Measurements from ENCODE around the gene ALK.

Gene ALK

DNA sequence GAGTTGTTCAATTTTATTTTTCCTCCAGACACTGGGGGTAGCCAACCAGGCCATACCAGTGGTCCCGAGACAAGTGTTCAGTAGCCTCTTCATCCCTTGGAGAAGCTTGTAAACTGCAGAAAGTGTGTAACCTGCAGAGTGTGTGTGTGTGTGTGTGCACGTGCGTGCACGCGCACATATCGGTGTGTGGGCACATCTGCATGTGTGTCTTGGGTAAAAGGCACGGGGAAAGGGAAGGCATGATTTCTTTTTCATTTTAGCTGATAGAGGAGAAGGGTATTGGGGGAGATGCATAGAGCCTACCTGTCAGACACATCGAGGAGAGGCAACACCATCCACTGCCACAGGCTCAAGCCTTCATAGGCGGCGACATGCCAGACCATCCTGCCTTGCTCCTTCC is 624.8 kb downstream of the ALK start:
- DNase-seq = no peak

DNA sequence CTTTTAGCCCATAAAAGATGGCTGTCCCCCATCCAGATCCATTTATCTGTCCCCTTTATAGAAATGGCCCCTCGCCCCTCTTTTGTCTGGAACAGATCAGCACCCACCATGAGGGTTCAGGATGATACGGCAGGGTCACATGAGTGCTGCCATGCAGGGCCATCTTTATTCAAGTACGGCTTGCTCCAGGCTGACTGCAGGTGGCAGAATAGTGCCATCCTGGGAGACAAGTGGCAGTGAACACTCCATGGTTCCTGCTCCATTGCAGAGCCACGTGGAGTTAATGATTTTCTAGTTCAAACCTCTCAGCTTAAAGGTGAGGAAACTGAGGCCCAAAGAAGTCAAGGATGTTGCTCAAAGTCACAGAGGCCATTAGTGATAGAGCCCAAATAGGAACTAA is 625.5 kb downstream of the ALK start:
- no peak for DNase-seq

DNA sequence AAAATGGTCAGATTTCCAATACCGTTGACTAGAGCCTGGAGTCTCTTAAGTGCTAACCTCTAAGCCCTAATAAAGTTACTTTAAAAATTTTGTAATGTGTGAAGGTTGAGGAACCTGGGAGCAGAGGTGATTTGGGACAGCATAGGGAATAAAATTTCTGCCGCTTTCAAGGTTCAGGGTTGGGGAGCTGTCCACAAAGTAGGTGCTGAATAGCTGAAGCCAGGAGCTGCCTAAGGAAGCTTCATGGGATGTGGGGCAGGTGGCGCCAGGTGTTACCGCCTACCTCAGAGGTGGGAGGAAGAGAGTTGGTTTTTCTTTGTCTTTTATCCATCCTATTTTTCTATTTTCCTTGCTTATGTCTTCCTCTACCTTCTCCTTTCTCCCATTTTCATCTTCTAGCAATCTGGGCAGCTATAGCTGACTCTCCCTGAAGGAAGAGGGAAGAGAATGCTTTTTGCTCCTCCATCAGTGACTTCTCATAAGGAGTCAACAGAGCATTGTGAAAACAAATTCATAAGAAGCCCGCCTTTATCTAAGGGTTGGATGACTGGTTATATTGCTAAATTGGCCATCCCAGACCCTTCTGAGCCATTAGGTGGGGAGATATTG is 627.5 kb downstream of the ALK start:
- DNase-seq = no peak

DNA sequence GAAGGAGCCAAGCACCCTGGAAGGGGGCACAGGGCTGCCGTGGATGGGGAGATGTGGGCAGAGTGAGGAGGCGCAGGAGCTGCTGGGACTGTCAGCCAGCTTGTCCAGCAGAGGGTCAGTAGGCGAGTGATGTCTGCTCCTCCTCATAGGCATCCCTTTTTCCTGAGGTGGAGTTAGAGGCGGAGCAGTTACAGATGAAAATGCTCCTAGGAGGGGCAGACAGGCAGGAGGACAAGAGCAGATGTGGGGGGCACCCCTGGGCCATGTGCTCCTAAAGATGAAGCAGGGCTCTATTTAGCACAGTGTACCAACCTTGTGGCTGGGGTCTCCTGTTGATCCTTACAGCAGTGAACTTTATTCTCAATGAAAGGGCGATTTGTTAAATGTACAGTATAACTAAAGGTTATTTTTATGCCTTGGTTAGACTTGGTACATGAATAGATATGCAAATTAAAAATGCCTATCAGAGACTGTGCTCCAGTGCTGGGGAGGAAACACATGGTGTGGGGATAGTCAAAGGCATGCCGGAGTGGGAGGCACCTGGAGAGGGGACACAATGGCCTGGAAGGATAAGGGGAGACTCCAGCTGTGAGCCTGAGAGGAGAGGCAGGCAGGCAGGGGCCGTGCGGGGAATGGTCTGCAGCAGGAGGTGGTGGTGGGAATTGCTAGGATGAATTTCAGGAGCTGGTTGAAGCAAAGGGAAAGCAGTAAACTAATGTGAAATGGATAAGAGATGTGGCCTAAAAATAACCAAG is 630.9 kb downstream of the ALK start:
- DNase-seq = peak; percentile 27

DNA sequence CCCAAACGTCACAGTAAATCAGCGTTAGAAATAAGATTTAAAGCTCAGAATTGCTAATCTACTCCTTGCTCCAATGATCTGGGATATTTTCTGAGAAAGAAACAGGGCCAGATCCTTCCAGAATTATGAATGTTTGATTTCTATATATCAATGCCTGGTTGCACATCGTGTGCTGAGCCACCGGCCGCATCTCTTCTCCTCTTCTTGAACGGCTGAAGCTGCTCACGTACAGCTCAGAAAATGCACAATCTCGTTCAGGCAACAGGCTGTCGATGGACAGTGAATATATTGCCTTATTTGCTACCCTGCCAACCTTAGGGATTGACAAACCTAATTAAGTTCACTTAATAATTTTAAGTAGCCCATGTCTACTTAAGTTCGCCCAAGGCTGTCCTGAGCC is 636.7 kb downstream of the ALK start:
- DNase-seq = no peak

DNA sequence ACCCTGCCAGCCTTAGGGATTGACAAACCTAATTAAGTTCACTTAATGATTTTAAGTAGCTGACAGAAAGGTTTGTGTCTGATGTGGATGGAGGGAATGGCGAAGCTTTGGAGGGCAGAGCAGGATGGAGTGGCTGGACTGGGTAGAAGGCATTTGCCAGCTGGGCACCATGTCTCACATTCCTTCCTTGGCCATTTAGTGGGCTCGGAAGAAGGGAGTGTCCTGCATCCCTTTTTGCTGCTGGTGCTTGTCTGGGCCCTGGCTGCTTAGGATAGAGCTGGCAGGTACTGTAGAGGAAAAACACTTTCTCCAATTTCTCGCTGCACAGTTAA is 639.5 kb downstream of the ALK start:
- no peak for DNase-seq

DNA sequence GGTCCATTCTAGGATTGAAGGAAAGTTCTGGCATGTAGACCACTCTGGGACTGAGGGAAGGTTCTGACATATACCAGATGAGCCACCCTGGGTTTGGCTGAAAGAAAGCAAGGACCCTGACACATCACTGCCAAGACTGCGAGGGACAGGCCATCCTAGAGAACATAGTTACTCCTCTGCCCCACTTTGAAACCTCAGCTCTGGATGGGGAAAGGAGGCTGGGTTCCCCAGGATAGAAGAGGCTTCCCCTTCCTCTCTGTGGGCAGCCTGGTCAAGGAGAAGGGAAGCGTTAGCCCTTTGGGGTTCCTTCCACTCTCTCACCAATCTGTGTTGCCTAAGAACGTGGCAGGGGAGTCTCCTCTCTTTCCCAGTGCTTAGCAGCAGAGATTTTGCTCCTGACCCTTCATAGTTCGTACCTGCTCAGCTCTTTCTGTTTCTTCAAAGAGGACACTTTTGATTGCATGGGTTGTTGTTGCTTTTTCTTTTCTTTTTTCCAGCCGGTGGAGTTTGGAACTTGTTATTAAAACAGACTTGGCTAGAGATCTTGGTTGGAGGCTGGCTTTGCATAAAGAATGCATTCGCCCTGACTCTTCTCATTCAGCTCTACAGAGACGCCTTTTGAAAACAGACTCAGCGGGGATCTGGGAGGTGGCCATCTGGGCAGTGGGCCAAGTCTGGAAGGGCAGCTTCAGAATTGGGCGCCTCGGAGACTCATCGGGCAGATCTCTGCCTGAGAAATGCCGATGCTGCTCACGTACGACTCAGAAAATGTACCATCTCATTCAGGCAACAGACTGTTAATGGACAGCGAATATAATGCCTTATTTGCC is 640.1 kb downstream of the ALK start:
- peak; percentile 76 for DNase-seq

DNA sequence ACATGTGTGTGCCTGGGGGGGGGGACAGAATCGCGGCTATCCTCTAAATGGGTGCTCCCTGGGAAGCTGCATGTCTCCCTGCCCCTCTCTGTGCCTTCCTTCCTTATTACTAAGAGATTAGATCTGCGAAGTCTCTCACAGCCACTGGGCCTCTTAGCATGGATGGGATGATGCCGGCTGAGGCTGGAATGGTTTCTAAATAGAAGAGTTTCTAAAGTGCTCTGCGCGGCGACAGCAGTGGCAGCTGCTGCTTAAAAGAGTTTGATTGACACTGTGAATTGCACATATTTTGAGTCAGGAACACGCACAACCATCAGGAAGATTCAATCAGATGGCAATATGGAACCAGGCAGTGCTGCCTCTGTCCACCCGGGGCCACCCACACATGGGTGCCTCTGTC is 642.4 kb downstream of the ALK start:
- no peak for DNase-seq

DNA sequence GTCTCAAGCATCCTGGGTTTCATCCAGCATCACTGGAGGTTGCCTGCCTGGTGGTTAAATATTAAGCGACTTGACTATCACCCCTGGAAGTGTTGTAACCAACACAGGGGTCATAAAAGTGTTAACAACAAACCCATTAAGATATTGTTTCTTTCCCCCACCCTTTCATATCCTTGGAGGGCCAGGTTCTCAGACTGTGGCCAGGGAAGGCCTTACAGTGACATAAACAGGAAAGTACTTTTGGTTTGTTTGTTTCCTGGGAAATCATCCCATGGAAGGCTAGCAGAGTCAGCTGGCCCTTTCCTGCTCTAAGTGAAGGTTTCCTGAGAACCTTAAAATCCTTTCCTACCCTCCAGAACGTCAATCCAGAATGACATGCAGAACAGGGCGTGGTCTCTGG is 645.2 kb downstream of the ALK start:
- DNase-seq = no peak

DNA sequence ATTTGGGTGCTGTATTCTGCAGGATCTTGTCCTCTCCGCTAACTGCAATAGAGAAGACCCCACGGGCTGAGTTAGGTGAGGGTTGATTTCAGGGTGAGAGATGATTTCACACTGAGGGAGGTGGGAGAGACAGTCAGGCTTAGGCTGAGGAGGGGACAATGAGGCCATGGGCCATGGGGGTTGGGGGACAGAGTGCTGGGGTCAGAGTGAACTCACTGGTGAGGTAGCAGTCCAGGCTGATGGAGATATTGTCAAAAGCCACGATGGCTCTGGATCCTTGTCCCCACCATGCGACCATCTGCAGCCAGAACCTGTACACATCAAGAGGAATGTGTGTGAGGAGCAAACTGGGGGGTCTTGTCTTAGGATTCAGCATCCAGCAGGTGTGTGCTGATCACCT is 646.2 kb downstream of the ALK start:
- DNase-seq = no peak

DNA sequence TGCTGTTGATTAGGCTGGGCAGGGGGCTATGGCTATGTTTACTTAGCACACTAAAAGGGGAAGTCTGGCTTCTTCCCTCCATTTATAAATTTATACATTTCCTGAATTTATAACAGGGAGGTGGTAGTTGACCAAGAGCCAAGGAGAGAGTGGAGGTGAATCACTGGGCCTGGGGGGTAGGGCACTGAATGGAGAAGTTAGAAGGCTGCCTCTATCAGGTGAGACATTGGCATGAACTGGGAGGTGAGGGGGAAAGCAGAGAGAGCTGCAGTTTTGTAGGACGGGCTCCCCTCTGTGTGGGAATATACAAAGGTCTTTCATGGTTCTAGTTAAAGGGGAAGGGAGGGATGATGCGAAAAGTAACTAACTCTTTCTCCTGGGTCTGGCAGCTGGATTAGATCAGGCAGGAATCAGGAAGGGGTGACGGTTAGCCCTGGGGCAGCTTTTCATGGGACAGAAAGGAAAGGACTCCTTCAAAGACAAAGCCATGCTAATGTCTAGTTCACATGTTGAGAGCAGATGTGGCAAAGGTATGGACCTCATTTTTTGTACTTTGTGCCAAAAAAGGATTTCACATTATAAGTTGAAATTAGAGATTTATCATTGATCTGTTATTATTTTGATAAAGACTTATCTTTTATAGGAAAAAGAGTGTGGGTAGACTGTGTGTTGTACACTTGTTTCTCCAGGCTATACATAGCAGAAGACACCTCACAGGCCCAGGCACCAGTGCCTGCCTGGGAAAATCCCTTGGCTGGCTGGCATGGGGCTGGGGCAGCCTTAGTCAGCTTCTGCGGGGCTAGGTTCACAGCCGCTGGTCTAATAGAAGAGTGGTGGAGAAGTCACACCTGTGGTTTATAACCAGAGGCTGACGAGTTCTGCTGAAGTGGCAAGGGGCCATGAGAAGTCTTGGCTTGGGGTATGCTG is 647.4 kb downstream of the ALK start:
- DNase-seq = no peak

DNA sequence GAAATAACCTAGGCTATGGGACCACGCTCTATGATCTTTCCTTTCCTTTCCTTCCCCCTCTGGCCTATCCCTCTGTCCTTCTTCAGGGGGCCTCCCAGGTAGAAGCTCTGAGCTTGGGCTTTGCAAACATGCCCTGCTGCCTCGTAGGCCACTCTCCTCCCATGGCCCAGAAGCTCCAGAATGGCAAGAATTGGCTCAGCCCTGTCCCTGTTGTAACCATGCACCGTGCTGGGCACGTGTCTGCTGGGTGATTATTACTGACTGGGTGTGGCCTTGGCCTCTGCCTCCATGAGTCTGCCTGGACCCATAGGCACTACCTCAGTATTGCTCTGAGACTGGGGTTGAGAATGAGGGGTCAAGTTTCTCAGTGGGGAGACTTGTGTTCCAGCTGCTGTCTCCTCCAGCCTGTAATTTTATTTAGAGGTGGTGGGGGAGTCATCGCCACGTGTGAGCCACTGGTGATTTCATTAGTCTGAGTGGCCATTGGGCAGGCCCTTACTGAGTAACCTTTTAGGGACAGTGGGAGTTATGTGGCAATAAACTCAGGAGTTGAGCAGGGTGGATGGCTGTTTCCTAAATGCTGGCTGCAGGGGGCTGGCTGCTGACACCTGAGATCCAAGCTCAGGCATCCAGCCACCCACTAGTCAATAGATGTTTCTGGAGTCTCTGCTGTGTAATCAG is 648.2 kb downstream of the ALK start:
- DNase-seq = no peak

DNA sequence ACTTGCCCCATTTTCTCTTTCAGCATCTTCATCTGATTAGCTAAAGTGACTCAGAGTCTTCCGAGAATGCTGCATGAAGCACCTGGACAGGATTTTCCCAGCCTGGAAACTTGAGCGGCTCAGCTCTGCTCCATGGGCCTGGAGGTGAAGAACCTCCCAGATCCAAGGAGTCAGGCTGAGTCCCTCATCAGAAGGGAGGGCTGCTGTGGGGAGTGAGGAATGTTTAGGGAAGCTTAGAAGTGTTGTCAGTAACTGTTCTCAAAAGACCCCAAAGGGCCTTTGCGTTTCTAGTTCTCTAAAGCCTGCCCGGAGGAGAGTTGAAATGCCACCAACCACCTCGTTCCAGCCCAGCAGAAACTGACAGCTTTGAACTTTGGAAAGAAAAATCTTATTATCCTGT is 649.1 kb downstream of the ALK start:
- DNase-seq = no peak

DNA sequence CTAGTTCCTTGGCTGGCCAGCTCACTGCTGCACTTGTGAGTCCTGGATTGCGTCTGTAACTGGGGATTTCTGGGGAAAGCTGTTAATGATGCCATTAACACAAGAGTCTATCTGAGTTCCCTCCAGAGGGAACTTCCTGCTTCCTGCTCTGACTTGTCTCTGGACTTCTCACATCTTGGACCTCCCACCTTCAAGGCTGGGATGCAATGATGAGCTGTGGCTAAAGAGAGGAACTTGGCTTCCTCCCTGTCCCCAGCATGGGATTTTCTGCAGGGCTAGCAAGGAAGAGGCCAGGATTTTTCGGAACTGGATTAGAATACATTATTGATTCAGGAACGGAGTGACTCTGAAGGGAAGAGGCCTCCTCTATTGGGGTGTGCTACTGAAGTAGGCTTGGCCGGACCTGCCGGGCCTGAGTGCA is 650.7 kb downstream of the ALK start:
- DNase-seq = no peak

DNA sequence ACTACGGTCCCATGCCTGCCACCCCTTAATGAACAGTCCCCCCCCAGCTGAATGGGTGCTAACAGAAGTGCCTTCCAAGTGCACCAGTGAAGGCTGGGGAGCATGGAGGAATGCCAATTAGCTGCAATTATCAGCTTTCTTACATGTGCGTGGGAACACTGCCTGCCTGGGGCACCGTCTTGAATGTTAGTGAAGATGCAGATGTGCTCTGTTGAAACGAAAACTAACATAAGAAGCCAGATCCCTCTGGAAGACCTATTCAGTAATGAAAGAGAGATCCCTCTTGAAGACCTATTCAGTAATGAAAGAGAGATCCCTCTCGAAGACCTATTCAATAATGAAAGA is 651.6 kb downstream of the ALK start:
- DNase-seq = no peak

DNA sequence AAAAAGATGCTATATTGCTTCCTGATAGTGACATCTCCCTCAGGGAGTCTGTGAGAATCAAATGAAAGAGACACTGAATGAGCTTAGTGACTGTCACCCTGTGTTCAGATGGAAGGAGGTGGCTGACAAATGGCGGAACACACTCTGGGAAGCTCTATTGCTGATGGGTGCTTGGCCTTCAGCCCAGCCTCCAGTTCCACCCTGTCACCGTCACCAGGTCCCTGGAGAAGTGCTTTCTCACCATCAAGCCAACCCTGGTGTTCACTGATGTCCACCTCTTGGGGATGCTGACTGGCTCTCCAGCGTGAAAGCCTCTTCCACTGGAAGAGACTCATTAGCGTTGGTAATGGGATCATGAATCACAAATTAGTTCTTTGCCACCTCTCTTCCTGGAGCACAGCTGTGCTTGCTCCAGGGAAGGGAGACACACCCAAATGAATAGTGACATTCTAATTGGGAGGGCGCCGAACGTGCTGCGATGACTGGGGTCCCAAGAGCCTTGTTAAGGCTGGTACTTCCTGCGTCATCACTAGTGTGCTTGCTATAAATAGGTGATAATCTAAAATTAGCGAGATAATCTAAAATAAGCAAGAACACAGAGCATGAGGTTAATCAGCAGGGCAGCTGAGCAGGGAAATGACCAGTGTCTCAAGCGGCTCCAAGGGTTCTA is 652.2 kb downstream of the ALK start:
- no peak for DNase-seq

DNA sequence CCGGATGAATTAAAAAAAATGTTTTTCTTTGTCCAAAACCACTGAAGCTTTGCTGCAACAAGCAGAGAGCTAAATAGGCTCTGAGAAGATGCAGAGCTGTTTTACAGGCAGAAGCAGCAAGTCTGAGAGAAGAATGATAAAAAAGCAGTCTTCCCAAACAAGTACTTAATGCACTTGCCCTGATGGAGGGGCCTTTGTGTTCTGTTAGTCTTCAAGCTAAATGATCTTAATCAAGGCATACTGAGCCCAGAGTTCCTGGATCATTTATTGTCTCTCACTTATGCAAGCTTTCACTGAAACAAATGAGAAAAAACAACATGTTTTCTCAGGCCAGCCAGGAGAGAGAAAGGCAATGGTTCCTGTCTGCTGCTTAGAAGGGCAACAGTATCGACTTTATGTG is 653.7 kb downstream of the ALK start:
- no peak for DNase-seq

DNA sequence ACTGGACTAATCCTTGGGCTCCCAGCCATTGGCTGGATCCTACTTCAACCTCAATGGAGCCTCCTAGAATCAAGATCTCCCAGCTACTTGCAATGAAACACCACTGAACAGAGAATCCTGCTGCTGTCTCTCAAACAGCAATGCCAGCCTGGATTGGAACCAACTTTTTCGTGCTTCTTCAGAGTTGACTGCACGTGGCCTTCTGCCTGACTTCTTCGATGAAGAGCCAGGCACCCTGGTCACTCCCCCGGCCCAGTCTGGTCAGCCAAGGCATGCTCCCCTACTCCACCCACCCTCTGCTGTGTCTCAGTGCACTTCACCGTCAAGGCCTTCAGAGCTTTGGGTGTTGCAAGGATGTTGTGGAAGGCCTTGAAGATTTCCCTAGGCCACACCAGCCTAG is 657.5 kb downstream of the ALK start:
- no peak for DNase-seq

DNA sequence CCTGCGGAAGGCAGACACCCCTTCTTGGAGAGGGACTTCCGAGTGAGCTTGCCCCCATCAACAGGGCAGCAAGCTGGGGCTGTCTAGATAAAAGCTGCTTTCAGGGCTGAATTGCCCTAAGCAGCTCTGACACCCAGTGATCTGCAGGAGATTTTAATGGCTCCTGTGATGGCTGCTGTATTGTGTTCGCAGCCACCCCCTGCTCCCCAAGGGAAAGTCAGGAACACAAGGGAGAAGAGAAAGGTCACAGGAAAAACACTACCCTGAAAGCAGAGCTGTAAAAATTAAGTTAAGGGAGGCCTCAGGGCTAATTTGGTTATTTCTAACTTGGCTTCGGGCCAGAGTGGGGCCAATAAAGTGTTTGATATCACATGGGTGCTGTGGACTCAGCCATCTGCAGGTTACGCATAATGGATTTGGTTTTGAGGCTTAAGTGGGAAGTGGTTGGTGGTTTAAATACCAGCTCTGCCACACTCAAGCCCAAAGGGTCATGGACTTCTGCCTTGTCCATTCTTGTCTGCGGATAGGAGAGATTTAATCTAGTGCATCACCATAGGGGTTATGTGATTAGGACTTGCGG is 658.6 kb downstream of the ALK start:
- peak; percentile 45 for DNase-seq

DNA sequence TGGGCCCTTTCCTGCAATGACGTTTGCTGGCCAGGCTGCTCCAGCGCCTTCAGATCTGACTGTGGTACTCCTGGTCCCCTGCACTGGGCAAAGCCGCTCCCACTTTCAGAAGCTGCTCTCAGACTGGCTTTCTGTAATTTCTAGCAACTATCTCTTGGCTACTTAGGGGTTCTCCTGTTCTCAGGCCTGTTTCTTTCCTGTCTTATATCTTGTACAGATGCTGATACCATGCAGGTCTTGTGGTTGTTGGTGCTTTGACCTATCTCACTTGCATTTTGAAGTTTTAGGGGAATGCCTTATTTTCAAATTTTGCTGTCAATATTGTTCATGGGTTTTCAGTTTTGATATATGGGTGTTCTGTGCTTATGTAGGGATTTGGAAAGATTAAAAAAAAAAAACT is 660.4 kb downstream of the ALK start:
- no peak for DNase-seq

DNA sequence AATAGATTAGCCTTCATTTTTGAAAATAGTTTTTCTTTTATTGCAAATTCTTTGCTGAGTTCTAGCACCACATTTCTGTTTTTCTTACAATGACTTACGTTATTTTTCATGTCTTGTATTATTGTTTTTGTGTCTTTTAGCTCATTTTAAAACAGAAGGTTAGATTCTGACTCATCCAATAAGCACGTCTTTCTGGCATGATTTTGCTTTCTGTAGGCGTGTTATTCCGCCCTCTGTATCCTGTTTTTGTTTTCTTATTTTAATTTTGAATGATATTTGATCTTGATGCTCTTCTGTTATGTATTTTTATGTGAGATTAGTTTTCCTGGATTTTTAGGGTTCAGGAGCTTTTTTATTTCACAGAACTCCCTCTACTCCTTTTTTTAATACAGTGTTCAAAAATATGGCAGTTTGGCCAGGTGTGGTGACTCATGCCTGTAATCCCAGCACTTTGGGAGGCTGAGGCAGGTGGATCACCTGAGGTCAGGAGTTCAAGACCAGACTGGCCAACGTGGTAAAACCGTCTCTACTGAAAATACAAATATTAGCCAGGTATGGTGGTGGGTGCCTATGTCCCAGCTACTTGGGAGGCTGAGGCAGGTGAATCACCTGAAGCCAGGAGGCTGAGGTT is 661.1 kb downstream of the ALK start:
- no peak for DNase-seq

All from NCI-H146 (cell line).